Left hindlimb (tissue), 1 donor: ENCODE results near the gene DDX11.
"Not testable (repeated sequence)": the region's sequence is repeated elsewhere in the genome, so short reads cannot be mapped to it uniquely, and the experiment has no call there.

Source experiments
- DNase-seq: peaks from one replicate; pipeline ENCODE4 v3.0.0-alpha.2; 2018

DDX11 gene

GRCh38 chr12:31127209-31127848 is 53.7 kb downstream of the DDX11 start:
- DNase-seq, result not testable (repeated sequence)

GRCh38 chr12:31136581-31136980 is 62.9 kb downstream of the DDX11 start:
- not testable (repeated sequence) for DNase-seq

GRCh38 chr12:31144768-31145167 is 71.1 kb downstream of the DDX11 start:
- DNase-seq, result not testable (repeated sequence)

GRCh38 chr12:31145296-31145695 is 71.6 kb downstream of the DDX11 start:
- not testable (repeated sequence) for DNase-seq

GRCh38 chr12:31147415-31147814 is 73.8 kb downstream of the DDX11 start:
- not testable (repeated sequence) for DNase-seq

GRCh38 chr12:31150766-31151165 is 77.1 kb downstream of the DDX11 start:
- DNase-seq, result not testable (repeated sequence)
